AG04449 (cell line): Measurements from ENCODE around the gene MYO1E.

ENCODE experiments used
- CTCF ChIA-PET: fragments of 350-600 bp; formaldehyde crosslinking; extraction: SDS; loops from one replicate; lab custom pipeline; 2021; ENCODE audit warnings: antibody characterized with exemption; lab: Yijun Ruan, JAX
- POLR2A ChIA-PET: fragments of 400-600, 350-600 bp; formaldehyde crosslinking; extraction: SDS; loops from one replicate; lab custom pipeline; 2020; ENCODE audit warnings: antibody characterized with exemption, inconsistent platforms; lab: Yijun Ruan, JAX
- DNase-seq: peaks from one replicate; pipeline ENCODE4 v3.0.0-alpha.2; 2010; ENCODE audit warnings: low read depth, low spot score
- H3K4me3 ChIP-seq: 2 replicates; pipeline ENCODE4 v1.5.1; 2011; ENCODE audit warnings: low read depth, mild to moderate bottlenecking, control low read depth, low read length
- TF ChIP-seq, protein P1 (sequence below): IDR thresholded peaks from one replicate; pipeline ENCODE4 v1.5.1; 2011; ENCODE audit warnings: mild to moderate bottlenecking, moderate library complexity, low read length, control low read depth, inconsistent platforms; ENCODE audit not compliant: insufficient read depth; ENCODE audit errors: missing control alignments

Gene MYO1E

DNA sequence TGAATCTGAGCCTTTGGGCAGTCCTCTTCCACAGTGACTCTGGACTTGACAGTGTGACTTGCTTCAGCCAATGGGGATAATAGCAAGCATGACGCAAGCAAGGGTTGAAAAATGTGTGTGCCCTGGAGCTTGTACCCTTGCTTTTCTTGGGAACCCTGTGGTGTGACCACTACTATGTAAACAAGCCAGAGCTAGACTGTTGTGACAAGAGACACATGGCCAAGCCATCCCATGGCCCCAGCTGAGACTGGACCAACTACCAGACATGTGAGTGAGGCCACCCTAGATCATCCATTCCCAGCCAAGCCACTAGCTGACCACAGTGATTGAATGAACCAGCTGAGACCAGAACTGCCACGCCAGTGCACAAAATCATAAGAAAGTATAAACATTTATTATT lies 11.8 kb downstream of the MYO1E start:
- CTCF ChIA-PET, result interaction anchor here (1.2 to 3.4 kb wide), 3 partner anchors 11 to 115 kb away, joined by 4 to 13 read pairs (median 6); no protein-coding TSS in a partner anchor
- no peak overlapping the region for H3K4me3 ChIP-seq
- POLR2A ChIA-PET, result interaction anchor here (0.6 to 1.4 kb wide), 2 partner anchors 32 to 69 kb away, joined by 3 read pairs; no protein-coding TSS in a partner anchor

GRCh38 chr15:59360305-59360704 lies 12.4 kb downstream of the MYO1E start:
- TF ChIP-seq, protein P1, sequence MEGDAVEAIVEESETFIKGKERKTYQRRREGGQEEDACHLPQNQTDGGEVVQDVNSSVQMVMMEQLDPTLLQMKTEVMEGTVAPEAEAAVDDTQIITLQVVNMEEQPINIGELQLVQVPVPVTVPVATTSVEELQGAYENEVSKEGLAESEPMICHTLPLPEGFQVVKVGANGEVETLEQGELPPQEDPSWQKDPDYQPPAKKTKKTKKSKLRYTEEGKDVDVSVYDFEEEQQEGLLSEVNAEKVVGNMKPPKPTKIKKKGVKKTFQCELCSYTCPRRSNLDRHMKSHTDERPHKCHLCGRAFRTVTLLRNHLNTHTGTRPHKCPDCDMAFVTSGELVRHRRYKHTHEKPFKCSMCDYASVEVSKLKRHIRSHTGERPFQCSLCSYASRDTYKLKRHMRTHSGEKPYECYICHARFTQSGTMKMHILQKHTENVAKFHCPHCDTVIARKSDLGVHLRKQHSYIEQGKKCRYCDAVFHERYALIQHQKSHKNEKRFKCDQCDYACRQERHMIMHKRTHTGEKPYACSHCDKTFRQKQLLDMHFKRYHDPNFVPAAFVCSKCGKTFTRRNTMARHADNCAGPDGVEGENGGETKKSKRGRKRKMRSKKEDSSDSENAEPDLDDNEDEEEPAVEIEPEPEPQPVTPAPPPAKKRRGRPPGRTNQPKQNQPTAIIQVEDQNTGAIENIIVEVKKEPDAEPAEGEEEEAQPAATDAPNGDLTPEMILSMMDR, result no peak
- no peak for DNase-seq
- no peak overlapping the region for H3K4me3 ChIP-seq
- CTCF ChIA-PET, result interaction anchor here (1.2 to 3.4 kb wide), 4 partner anchors 11 to 114 kb away, joined by 4 to 13 read pairs (median 5); no protein-coding TSS in a partner anchor
- POLR2A ChIA-PET, result interaction anchor here (1.4 kb wide), 1 partner anchor 31 kb away, joined by 3 read pairs; no protein-coding TSS in a partner anchor

More for the DNA sequence above, 11.8 kb downstream of the MYO1E start:
- TF ChIP-seq, protein P1, result no peak
- no peak for DNase-seq

GRCh38 chr15:59355730-59356129 lies 16.9 kb downstream of the MYO1E start:
- no peak overlapping the region for H3K4me3 ChIP-seq
- TF ChIP-seq, protein P1, result no peak
- ChIA-PET CTCF (no interaction called here), POLR2A (interaction anchor here (0.6 to 1.4 kb wide), 2 partner anchors 17 to 18 kb away, joined by 3 to 6 read pairs; partner anchors contain the start of gene MYO1E)
- DNase-seq, result no peak

DNA sequence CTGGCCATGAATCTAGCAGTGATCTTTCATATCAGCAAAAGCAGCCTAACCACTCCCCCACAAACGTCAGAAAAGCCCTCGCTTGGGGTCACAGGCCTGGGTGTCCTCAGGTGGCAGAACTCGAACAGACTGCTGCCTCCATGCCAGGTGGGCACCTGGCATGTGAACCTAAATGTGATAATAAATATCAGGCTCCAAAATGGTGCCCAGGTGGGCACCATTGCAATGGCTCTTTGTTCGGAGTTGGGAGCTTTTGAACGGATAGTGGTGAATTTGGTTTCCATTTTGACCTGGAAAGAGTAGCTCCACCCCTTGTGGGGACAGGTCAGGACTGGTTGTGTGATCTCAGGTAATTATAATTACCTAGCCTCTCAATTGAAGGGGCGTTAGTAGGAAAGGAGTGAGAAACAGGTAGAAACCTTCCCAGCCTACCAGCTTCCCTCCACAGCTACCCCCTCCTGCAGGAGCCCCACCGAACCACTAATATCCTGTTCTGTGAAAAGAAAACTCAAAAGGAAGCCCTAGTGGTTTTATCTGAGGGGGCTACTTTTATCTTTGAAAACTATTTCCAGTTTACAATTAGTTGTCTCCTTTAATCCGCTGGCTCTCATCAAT lies 18.1 kb downstream of the MYO1E start:
- H3K4me3 ChIP-seq, result no peak overlapping the region
- DNase-seq, result no peak
- ChIA-PET CTCF (interaction anchor here (1.5 kb wide), 1 partner anchor 25 kb away, joined by 3 read pairs; no protein-coding TSS in a partner anchor), POLR2A (no interaction called here)
- TF ChIP-seq, protein P1, result no peak

DNA sequence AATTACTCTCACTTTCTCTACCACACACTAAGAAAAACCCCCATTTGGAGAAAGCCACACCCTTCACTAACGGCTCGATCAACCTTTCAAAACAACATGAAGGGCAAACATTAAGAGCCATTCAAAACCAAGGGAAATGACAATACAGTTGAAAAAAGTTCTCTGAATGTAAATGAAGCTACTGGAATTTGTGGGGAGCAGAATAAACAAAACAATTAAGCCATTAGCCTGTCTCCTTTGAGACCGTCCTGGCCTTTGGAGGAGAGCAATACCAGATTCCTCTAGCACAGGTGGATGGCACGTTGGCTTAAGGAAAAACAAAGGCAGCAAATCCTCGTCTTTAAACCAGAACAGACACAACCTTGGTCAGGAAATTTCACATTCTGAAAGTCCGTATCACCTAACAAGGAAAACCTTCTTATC lies 18.7 kb downstream of the MYO1E start:
- H3K4me3 ChIP-seq, result no peak overlapping the region
- ChIA-PET POLR2A (no interaction called here), CTCF (interaction anchor here (1.5 kb wide), 1 partner anchor 25 kb away, joined by 3 read pairs; no protein-coding TSS in a partner anchor)
- DNase-seq, result no peak
- TF ChIP-seq, protein P1, result no peak

- POLR2A ChIA-PET, result no interaction called here
- TF ChIP-seq, protein P1, result no peak
- H3K4me3 ChIP-seq, result no peak overlapping the region
- CTCF ChIA-PET, result no interaction called here
- DNase-seq, result no peak
Measured at GRCh38 chr15:59352683-59353082, 20.0 kb downstream of the MYO1E start.
